K562 (cell line): ENCODE results near the gene KAZN. TPM values are rescaled to one million over a fixed set of nuclear protein-coding genes. Genes with fewer than 3 reads are reported as not detected.

Experiments used
- ARNT ChIP-seq, 2 experiments: fragments of 450-650 bp; IDR thresholded peaks; 2 replicates each; pipeline ENCODE4 v1.6.1; 2016; ENCODE audit warnings: mild to moderate bottlenecking in 1 of 2
- CHD1 ChIP-seq: fragments of 200-600 bp; sonication (generic); IDR thresholded peaks from one replicate; pipeline ENCODE4 v1.6.1; 2012; ENCODE audit warnings: mild to moderate bottlenecking, moderate library complexity, low read length, inconsistent platforms
- EHMT2 ChIP-seq: fragments of 450-650 bp; IDR thresholded peaks from 2 replicates; pipeline ENCODE4 v1.6.1; 2018; ENCODE audit warnings: antibody characterized with exemption
- HLTF ChIP-seq: fragments of 450-650 bp; IDR thresholded peaks from 2 replicates; pipeline ENCODE4 v1.6.1; 2016
- KDM1A ChIP-seq, 2 experiments: fragments of 450-650 bp; IDR thresholded peaks; 2 replicates each; pipeline ENCODE4 v1.6.1; 2016; ENCODE audit warnings: mild to moderate bottlenecking in 2 of 2
- MBD2 ChIP-seq: sonication (generic); IDR thresholded peaks from 2 replicates; pipeline ENCODE4 v1.6.1; 2016; ENCODE audit warnings: low read depth, borderline replicate concordance
- POLR3A ChIP-seq: IDR thresholded peaks from 2 replicates; pipeline ENCODE4 v1.6.1; 2011; ENCODE audit warnings: borderline replicate concordance, mild to moderate bottlenecking, moderate library complexity; ENCODE audit not compliant: insufficient read length, insufficient read depth; ENCODE audit errors: extremely low read depth
- SIX5 ChIP-seq, 2 experiments: IDR thresholded peaks; 2 replicates each; pipeline ENCODE4 v1.6.1; 2011; ENCODE audit warnings: low read length in 2 of 2, borderline replicate concordance in 1 of 2, low read depth in 1 of 2, mild to moderate bottlenecking in 1 of 2, moderate library complexity in 1 of 2; ENCODE audit not compliant: insufficient read depth in 1 of 2
- SRSF7 ChIP-seq: fragments of 200-400 bp; formaldehyde crosslinking; optimal IDR thresholded peaks from 2 replicates; pipeline ENCODE3; 2017; ENCODE audit warnings: mild to moderate bottlenecking, low read depth, low read length
- TEAD1 ChIP-seq, 2 experiments: fragments of 450-650 bp in 1 of 2; sonication (generic) in 1 of 2; formaldehyde crosslinking; IDR thresholded peaks; 2 replicates each; pipeline versions ENCODE4 v1.4.0 to v1.8.0; 2020 to 2022; ENCODE audit warnings: mild to moderate bottlenecking in 2 of 2, missing genetic modification reagents in 1 of 2
- TEAD4 ChIP-seq, 2 experiments: sonication (generic) in 1 of 2; formaldehyde crosslinking in 1 of 2; IDR thresholded peaks; 2 replicates each; pipeline versions ENCODE4 v1.6.1 to v1.8.0; 2012 to 2022; ENCODE audit warnings: borderline replicate concordance in 1 of 2, inconsistent platforms in 1 of 2, low read length in 1 of 2, mild to moderate bottlenecking in 1 of 2, missing genetic modification reagents in 1 of 2
- TSC22D4 ChIP-seq: fragments of 450-650 bp; IDR thresholded peaks from 2 replicates; pipeline ENCODE4 v1.6.1; 2016; ENCODE audit warnings: missing genetic modification characterization, missing biosample characterization, control low read depth
- ZNF124 ChIP-seq: sonication (generic); formaldehyde crosslinking; IDR thresholded peaks from 2 replicates; pipeline ENCODE4 v1.8.1; 2022; ENCODE audit warnings: missing genetic modification reagents
- ZNF134 ChIP-seq: fragments of 250-450 bp; sonication (Bioruptor Pico); conservative IDR thresholded peaks from 2 replicates; pipeline ENCODE4 v1.4.0; 2020
- ZNF766 ChIP-seq: fragments of 200-800 bp; sonication (Bioruptor generic); conservative IDR thresholded peaks from 2 replicates; pipeline ENCODE4 v1.6.1; 2016; ENCODE audit warnings: missing genetic modification characterization, missing compliant biosample characterization
- polyA plus RNA-seq, 8 experiments: library from polyadenylated mRNA; depleted of rRNA in 4 of 8; stranded (reverse) in 5 of 8; unstranded in 3 of 8; fragments of >200 nt; fragmentation: Nextera tagmentation in 2 of 8; fragmentation: Illumina TruSeq in 1 of 8; extraction: Ambion mirVana in 2 of 8; extraction: Trizol in 1 of 8; gene quantifications; 2 replicates each; pipeline versions ENCODE4 v1.2.1 to v1.2.3, GENCODE V29; 2011 to 2014; ENCODE audit warnings: inconsistent platforms in 1 of 8, missing spikeins in 1 of 8
- total RNA-seq, 7 experiments: library from RNA; depleted of rRNA in 6 of 7; stranded (reverse); fragments of >200 nt in 6 of 7; fragmentation: Illumina TruSeq in 2 of 7; extraction: Trizol in 2 of 7; gene quantifications; 2 replicates each; pipeline versions ENCODE4 v1.2.1 to v1.2.3, GENCODE V29; 2011 to 2021; ENCODE audit warnings: low replicate concordance in 1 of 7
- TF ChIP-seq, protein P1 (sequence below): fragments of 450-650 bp; IDR thresholded peaks from 2 replicates; pipeline ENCODE4 v1.6.1; 2018; ENCODE audit warnings: mild to moderate bottlenecking, low read depth; ENCODE audit not compliant: partially characterized antibody
- TF ChIP-seq, protein P2 (sequence below), 2 experiments: IDR thresholded peaks; 2 replicates each; pipeline ENCODE4 v1.6.1; 2011; ENCODE audit warnings: borderline replicate concordance in 1 of 2, control low read depth in 1 of 2, low read depth in 1 of 2, low read length in 1 of 2, mild to moderate bottlenecking in 1 of 2, mixed read lengths in 1 of 2, moderate library complexity in 1 of 2; ENCODE audit not compliant: insufficient read depth in 1 of 2, insufficient read length in 1 of 2, poor library complexity in 1 of 2, severe bottlenecking in 1 of 2; ENCODE audit errors: extremely low read depth in 1 of 2
- TF ChIP-seq, protein P3 (sequence below): fragments of 250-450 bp; sonication (Bioruptor Pico); IDR thresholded peaks from 2 replicates; pipeline ENCODE4 v1.8.0; 2022; ENCODE audit warnings: inconsistent platforms
- TF ChIP-seq, protein P4 (sequence below): fragments of 450-650 bp; IDR thresholded peaks from 2 replicates; pipeline ENCODE4 v1.7.1; 2018; ENCODE audit warnings: mild to moderate bottlenecking, low read depth; ENCODE audit not compliant: partially characterized antibody

Gene KAZN
- total and polyA plus RNA-seq, 9 of the 15 experiments (the other 6 are each of a cell fraction or from before 2014, with no cell fraction given), result 2.1 to 21.6 (median 5.4) TPM

DNA sequence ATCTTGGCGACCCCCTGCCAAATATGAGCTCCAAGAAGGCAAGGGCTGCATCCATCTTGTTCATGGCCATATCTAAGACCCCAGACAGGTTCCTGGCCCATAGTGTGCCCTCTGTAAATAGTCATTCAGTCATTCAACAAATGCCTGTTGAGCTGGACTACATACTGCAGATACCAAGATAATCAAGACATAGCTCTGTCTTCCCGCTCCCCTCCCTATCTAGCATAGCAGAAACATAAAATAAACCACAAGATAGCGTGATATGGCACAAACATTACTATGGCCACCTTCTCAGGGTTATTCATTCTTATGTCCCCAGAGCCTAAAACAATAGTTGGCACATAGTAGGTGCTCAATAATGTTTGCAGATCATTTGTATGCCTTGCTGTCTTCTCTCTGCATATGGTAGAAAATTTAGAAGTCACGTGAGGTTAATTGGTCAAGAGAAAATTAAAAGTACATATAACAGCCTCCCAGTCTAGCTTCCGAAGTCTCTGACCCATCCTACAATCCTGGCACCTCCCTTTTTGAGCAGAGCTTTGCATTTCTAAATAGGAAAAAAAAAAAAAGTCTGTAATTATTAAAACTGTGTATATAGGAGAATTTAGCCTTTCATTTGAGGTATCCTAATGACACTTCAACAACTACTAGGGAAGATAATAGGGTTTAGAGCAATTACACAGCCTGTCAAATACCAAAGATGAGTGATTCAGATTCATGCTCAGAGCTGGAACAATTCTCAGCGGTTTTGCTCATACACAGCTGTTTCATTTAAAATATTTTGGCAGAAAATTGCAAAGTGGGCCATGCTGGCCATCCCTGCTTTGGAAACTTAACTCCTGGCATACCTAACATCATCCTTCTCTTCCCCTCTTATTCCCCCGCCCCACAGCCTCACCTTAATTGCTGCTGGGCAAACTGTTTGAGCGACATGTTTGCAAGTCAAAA, 219.0 kb downstream of the KAZN start (continued):
- TF ChIP-seq KDM1A (IDR thresholded peaks at IDR 0.05) (0 out of 4 replicates have a peak, but pooled peaks of 1 of the 2 experiments have one; percentile 39), EHMT2 (no peak), ARNT (IDR thresholded peaks at IDR 0.05) (peak in 1 of 2 experiments; percentile 35; a peak in 1 of 4 replicates), ZNF766 (CRISPR knock-in tag) (peak; percentile 84; the same call in 1 of the 2 replicates), CHD1 (no peak), TEAD4 (IDR thresholded peaks at IDR 0.05; ENCODE audit: low read length) (peak; percentile 97), TEAD4 (CRISPR knock-in tag; IDR thresholded peaks at IDR 0.05; ENCODE audit: borderline replicate concordance) (no peak), SIX5 (IDR thresholded peaks at IDR 0.05; ENCODE audit: borderline replicate concordance in 1 of 2, insufficient read depth in 1 of 2, low read depth in 1 of 2, low read length in 2 of 2) (no peak), ZNF134 (CRISPR knock-in tag) (0 out of 2 replicates have a peak, but pooled peaks have one; percentile 23), TSC22D4 (tag) (no peak), POLR3A (no peak), TEAD1 (CRISPR knock-in tag; IDR thresholded peaks at IDR 0.05) (peak in 1 of 2 experiments; percentile 93; a peak in 2 of 4 replicates), ZNF124 (CRISPR knock-in tag) (no peak), MBD2 (no peak), SRSF7 (no peak), HLTF (no peak)
- TF ChIP-seq, protein P1, sequence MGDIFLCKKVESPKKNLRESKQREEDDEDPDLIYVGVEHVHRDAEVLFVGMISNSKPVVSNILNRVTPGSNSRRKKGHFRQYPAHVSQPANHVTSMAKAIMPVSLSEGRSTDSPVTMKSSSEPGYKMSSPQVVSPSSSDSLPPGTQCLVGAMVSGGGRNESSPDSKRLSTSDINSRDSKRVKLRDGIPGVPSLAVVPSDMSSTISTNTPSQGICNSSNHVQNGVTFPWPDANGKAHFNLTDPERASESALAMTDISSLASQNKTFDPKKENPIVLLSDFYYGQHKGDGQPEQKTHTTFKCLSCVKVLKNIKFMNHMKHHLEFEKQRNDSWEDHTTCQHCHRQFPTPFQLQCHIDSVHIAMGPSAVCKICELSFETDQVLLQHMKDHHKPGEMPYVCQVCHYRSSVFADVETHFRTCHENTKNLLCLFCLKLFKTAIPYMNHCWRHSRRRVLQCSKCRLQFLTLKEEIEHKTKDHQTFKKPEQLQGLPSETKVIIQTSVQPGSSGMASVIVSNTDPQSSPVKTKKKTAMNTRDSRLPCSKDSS, result no peak
- TF ChIP-seq, protein P2, sequence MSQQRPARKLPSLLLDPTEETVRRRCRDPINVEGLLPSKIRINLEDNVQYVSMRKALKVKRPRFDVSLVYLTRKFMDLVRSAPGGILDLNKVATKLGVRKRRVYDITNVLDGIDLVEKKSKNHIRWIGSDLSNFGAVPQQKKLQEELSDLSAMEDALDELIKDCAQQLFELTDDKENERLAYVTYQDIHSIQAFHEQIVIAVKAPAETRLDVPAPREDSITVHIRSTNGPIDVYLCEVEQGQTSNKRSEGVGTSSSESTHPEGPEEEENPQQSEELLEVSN (IDR thresholded peaks at IDR 0.05; ENCODE audit: borderline replicate concordance in 1 of 2, extremely low read depth in 1 of 2, insufficient read depth in 1 of 2, insufficient read length in 1 of 2, low read depth in 1 of 2, low read length in 1 of 2, poor library complexity in 1 of 2, severe bottlenecking in 1 of 2), result no peak
- TF ChIP-seq, protein P3, sequence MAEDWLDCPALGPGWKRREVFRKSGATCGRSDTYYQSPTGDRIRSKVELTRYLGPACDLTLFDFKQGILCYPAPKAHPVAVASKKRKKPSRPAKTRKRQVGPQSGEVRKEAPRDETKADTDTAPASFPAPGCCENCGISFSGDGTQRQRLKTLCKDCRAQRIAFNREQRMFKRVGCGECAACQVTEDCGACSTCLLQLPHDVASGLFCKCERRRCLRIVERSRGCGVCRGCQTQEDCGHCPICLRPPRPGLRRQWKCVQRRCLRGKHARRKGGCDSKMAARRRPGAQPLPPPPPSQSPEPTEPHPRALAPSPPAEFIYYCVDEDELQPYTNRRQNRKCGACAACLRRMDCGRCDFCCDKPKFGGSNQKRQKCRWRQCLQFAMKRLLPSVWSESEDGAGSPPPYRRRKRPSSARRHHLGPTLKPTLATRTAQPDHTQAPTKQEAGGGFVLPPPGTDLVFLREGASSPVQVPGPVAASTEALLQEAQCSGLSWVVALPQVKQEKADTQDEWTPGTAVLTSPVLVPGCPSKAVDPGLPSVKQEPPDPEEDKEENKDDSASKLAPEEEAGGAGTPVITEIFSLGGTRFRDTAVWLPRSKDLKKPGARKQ (CRISPR knock-in tag), result no peak
- TF ChIP-seq, protein P4, sequence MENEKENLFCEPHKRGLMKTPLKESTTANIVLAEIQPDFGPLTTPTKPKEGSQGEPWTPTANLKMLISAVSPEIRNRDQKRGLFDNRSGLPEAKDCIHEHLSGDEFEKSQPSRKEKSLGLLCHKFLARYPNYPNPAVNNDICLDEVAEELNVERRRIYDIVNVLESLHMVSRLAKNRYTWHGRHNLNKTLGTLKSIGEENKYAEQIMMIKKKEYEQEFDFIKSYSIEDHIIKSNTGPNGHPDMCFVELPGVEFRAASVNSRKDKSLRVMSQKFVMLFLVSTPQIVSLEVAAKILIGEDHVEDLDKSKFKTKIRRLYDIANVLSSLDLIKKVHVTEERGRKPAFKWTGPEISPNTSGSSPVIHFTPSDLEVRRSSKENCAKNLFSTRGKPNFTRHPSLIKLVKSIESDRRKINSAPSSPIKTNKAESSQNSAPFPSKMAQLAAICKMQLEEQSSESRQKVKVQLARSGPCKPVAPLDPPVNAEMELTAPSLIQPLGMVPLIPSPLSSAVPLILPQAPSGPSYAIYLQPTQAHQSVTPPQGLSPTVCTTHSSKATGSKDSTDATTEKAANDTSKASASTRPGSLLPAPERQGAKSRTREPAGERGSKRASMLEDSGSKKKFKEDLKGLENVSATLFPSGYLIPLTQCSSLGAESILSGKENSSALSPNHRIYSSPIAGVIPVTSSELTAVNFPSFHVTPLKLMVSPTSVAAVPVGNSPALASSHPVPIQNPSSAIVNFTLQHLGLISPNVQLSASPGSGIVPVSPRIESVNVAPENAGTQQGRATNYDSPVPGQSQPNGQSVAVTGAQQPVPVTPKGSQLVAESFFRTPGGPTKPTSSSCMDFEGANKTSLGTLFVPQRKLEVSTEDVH, result no peak
